ENCODE data around the gene CDT1. TPM values are rescaled to one million over a fixed set of nuclear protein-coding genes. Genes with fewer than 3 reads are reported as not detected.

CDT1 gene
- total RNA-seq, 4 donors from 2014 or later, result 0.44 to 1.5 (median 1.4) TPM; not detected in 1

DNA sequence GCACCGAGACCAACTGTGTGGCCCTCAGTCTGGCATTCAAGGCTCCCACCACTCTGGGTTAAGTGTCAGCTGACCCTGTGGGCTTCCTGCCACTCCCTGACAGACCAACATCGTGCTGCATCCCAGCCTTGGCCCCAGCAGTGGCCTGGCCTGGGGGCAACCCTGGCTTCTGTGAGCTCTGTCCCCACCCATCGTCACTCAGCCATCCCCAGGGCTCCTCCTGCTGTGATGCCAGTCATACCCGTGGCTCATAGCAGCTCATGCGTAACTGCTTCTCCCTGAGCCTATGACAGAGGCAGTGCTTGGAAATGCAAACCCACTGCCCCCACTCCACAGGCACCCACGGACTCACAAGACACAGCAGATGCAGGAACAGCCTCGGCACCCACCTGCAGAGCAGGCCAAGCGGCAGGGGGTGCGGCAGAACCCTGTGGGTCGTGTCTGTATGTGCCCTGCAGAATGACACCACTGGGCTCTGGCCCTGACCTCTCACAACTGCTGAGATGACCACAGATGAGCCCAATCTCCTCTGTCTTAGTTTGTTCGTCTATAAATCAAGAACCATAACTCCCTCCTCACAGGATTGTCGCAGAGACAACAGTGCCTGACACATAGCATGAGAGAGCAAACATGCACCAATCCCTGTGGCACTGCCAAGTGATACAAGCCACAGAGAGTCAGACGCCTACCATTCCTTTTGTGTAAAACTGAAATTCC is 45.2 kb upstream of the CDT1 start:
- TF ChIP-seq POLR2A (IDR thresholded peaks at IDR 0.05) (no peak), EP300 (IDR thresholded peaks at IDR 0.05) (no peak)
- TF ChIP-seq, protein P1, sequence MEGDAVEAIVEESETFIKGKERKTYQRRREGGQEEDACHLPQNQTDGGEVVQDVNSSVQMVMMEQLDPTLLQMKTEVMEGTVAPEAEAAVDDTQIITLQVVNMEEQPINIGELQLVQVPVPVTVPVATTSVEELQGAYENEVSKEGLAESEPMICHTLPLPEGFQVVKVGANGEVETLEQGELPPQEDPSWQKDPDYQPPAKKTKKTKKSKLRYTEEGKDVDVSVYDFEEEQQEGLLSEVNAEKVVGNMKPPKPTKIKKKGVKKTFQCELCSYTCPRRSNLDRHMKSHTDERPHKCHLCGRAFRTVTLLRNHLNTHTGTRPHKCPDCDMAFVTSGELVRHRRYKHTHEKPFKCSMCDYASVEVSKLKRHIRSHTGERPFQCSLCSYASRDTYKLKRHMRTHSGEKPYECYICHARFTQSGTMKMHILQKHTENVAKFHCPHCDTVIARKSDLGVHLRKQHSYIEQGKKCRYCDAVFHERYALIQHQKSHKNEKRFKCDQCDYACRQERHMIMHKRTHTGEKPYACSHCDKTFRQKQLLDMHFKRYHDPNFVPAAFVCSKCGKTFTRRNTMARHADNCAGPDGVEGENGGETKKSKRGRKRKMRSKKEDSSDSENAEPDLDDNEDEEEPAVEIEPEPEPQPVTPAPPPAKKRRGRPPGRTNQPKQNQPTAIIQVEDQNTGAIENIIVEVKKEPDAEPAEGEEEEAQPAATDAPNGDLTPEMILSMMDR (IDR thresholded peaks at IDR 0.05), result no peak
- Histone ChIP-seq H3K36me3 (peaks cover 0 to 13% (median 0%) of the 10 kb centered on the region in 3 donors), H3K9me3 (peaks cover 0 to 8% (median 0%) of the 10 kb centered on the region in 4 donors), H3K27ac (no peak overlapping the region), H3K4me1 (peaks cover 0 to 62% (median 6%) of the 10 kb centered on the region in 4 donors), H3K27me3 (no peaks in the 10 kb centered on the region), H3K4me3 (no peak overlapping the region)
- 77 to 82% methylated on average over 10 to 12 of the region's 13 CpGs for WGBS, 2 donors
- DNase-seq (ENCODE audit: low spot score in 2 of 2), result no peak

DNA sequence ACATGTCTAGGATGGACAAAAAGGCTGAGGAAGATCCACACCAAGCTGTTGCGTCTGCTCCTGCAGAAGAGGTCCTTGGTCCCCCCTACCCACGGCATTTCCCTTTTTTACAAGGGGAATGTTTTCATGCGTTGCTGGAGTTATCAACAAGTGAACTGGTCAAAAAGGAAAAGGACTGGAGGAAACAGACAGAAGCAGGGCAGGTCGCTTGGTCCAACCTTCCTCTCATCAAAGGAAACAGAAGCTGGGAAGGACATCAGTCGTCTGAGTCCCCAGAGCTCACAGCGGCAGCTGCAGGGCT is 44.7 kb upstream of the CDT1 start:
- TF ChIP-seq EP300 (IDR thresholded peaks at IDR 0.05) (no peak), POLR2A (IDR thresholded peaks at IDR 0.05) (no peak)
- TF ChIP-seq, protein P1 (IDR thresholded peaks at IDR 0.05), result no peak
- no peak for DNase-seq (ENCODE audit: low spot score in 2 of 2)
- Histone ChIP-seq H3K27ac (peak overlapping the region in 1 of 4 donors; percentile 65), H3K4me3 (no peak overlapping the region), H3K36me3 (peaks cover 0 to 18% (median 0%) of the 10 kb centered on the region in 3 donors), H3K27me3 (no peaks in the 10 kb centered on the region), H3K9me3 (peaks cover 0 to 8% (median 0%) of the 10 kb centered on the region in 4 donors), H3K4me1 (peaks cover 0 to 62% (median 9%) of the 10 kb centered on the region in 4 donors)
- WGBS, 2 donors, result 82 to 85% methylated on average over 6 of the region's 6 CpGs

DNA sequence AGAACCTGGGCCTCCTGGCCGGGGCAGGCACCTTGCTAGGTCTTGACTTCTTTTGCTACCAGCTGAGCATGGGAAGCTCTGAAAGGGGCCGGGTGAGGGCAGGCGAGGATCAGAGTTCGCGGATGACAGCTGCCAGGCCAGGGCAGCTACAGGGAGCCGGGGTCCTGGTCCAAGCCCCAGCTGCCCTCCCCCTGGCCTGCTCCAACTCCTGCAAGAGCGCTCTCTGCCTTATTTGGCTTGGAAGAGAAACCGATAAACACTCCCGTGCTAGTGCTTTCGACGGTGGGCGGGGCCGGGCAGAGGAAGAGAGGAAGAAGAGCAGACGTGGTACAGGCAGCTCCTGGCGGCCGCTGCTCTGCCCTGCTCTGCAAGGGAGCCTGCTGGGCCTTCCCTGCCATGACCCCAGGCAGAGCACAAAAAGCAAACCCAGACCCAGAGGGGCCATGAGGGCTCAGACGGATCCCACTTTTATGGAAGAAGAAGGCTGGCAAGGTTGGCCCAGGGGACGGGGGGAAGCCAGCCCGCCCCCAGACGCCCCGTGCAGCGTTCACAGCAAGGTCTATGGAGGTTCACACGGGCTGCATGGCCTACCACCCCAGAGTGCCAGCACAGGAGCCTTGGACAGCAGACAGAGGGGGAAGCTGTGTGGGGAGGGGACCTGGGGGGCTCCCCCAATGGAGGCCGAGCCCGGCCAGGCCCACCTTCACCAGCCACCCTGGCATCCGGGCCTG is 44.2 kb upstream of the CDT1 start:
- Histone ChIP-seq H3K36me3 (peaks cover 0 to 22% (median 0%) of the 10 kb centered on the region in 3 donors), H3K27me3 (no peaks in the 10 kb centered on the region), H3K9me3 (peaks cover 0 to 8% (median 0%) of the 10 kb centered on the region in 4 donors), H3K27ac (peak overlapping the region in 1 of 4 donors; percentile 65), H3K4me3 (no peak overlapping the region), H3K4me1 (peaks cover 0 to 60% (median 9%) of the 10 kb centered on the region in 4 donors)
- peak in 1 of 2 donors; percentile 38 for DNase-seq (ENCODE audit: low spot score in 2 of 2)
- 64 to 69% methylated on average over 19 to 26 of the region's 26 CpGs for WGBS, 2 donors
- TF ChIP-seq, protein P1 (IDR thresholded peaks at IDR 0.05), result peak in 1 of 5 experiments; percentile 27
- no peak for TF ChIP-seq POLR2A (IDR thresholded peaks at IDR 0.05)
- no peak for TF ChIP-seq EP300 (IDR thresholded peaks at IDR 0.05)

DNA sequence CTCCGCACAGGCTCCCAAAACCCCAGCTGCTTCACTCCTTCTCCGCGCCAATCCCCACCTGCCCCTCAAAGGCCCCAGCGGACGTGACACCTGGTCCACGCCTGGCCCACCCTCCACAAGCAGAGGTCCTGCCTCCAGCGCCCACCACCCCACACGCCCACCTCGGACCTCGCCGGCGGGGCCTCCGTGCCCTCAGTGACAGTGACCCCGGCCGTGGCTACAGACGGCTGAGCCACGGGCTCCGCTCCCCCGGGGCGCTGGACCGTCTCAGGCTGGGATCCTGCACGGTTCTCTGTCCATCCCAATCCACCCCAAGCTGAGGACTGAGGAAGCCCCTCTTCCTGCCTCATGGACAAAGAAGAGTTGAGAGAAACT is 43.6 kb upstream of the CDT1 start:
- H3K4me3 ChIP-seq, result no peak overlapping the region
- TF ChIP-seq, protein P1 (IDR thresholded peaks at IDR 0.05), result no peak
- TF ChIP-seq EP300 (IDR thresholded peaks at IDR 0.05) (no peak), POLR2A (IDR thresholded peaks at IDR 0.05) (no peak)
- peaks cover 0 to 22% (median 0%) of the 10 kb centered on the region in 3 donors for H3K36me3 ChIP-seq
- H3K4me1 ChIP-seq, result peaks cover 0 to 56% (median 9%) of the 10 kb centered on the region in 4 donors
- 85 to 88% methylated on average over 21 to 22 of the region's 22 CpGs for WGBS, 2 donors
- DNase-seq (ENCODE audit: low spot score in 2 of 2), result no peak
- H3K27ac ChIP-seq, result peak overlapping the region in 1 of 4 donors; percentile 65
- H3K9me3 ChIP-seq, result peaks cover 0 to 8% (median 0%) of the 10 kb centered on the region in 4 donors
- no peaks in the 10 kb centered on the region for H3K27me3 ChIP-seq

Data from tibial nerve (tissue), 4 donors.